CD4-positive, CD25-positive, alpha-beta regulatory T cell (primary cell): ENCODE data around the gene AMER3. TPM values are rescaled to one million over a fixed set of nuclear protein-coding genes. Genes with fewer than 3 reads are reported as not detected.
A peak's percentile ranks its signal among the peaks of the same experiment; 100 is the strongest.

Experiments
- ATAC-seq, 2 donors: fragments of 150-1000 bp; cut with Tn5 transposase; one replicate each; pipeline ENCODE4 v1.10.0; 2021; ENCODE audit warnings: low read depth in 2 of 2, moderate number of reproducible peaks in 2 of 2, moderate library complexity in 1 of 2
- DNase-seq, 3 donors: peaks; one replicate each; pipeline versions ENCODE4 v3.0.0 to v3.0.0-alpha.2; 2012 to 2022; ENCODE audit warnings: mixed read lengths in 1 of 3
- H3K27ac ChIP-seq: one replicate; pipeline ENCODE4 v1.7.0; 2013; ENCODE audit warnings: mild to moderate bottlenecking, low read length; ENCODE audit not compliant: insufficient read depth, poor library complexity, severe bottlenecking
- H3K27me3 ChIP-seq: one replicate; pipeline ENCODE4 v1.7.0; 2013; ENCODE audit warnings: low read length; ENCODE audit not compliant: control insufficient read depth, insufficient read depth
- H3K36me3 ChIP-seq: one replicate; pipeline ENCODE4 v1.7.0; 2013; ENCODE audit warnings: mild to moderate bottlenecking, low read length, moderate library complexity; ENCODE audit not compliant: control insufficient read depth, insufficient read depth
- H3K4me1 ChIP-seq: 2 replicates; pipeline ENCODE4 v1.7.0; 2013; ENCODE audit warnings: mild to moderate bottlenecking, low read length; ENCODE audit not compliant: insufficient read depth, control insufficient read depth, poor library complexity, severe bottlenecking
- H3K4me3 ChIP-seq: one replicate; pipeline ENCODE4 v1.7.0; 2013; ENCODE audit warnings: low read depth, mild to moderate bottlenecking, low read length, moderate library complexity
- H3K9me3 ChIP-seq, 2 experiments: 1 replicate in 1 of 2; 2 replicates in 1 of 2; pipeline ENCODE4 v1.7.0; 2013; ENCODE audit warnings: low read length in 2 of 2, mild to moderate bottlenecking in 1 of 2, moderate library complexity in 1 of 2; ENCODE audit not compliant: control insufficient read depth in 2 of 2
- H3K27ac Mint-ChIP-seq, 3 donors: one replicate each; pipeline ENCODE4 v1.8.0; 2020 to 2022; ENCODE audit warnings: mild to moderate bottlenecking in 3 of 3, mixed read lengths in 3 of 3, moderate library complexity in 2 of 3
- H3K27me3 Mint-ChIP-seq: one replicate; pipeline ENCODE4 v1.8.0; 2022; ENCODE audit warnings: mild to moderate bottlenecking, mixed read lengths
- H3K36me3 Mint-ChIP-seq: one replicate; pipeline ENCODE4 v1.8.0; 2020; ENCODE audit warnings: mixed read lengths
- H3K4me1 Mint-ChIP-seq, 4 donors: one replicate each; pipeline ENCODE4 v1.8.0; 2020 to 2022; ENCODE audit warnings: mixed read lengths in 4 of 4, mild to moderate bottlenecking in 1 of 4
- H3K4me3 Mint-ChIP-seq, 4 donors: one replicate each; pipeline ENCODE4 v1.8.0; 2020 to 2022; ENCODE audit warnings: mild to moderate bottlenecking in 4 of 4, mixed read lengths in 4 of 4, moderate library complexity in 3 of 4
- H3K9me3 Mint-ChIP-seq, 7 donors: one replicate each; pipeline ENCODE4 v1.8.0; 2020 to 2022; ENCODE audit warnings: mixed read lengths in 7 of 7, mild to moderate bottlenecking in 3 of 7, moderate library complexity in 2 of 7
- polyA plus RNA-seq, 4 donors: library from polyadenylated mRNA; unstranded; fragments of 300-500 nt; fragmentation: Illumina TruSeq; gene quantifications; one replicate each; pipeline ENCODE4 v1.2.3, GENCODE V29; 2021
- total RNA-seq: library from RNA; stranded (reverse); gene quantifications from one replicate; pipeline ENCODE4 v1.2.3, GENCODE V29; 2022

Gene AMER3
- total and polyA plus RNA-seq, 5 donors from 2014 or later = not detected

GRCh38 chr2:130799295-130799694 is 44.0 kb downstream of the AMER3 start:
- peaks cover 10% of the 10 kb centered on the region for H3K4me1 ChIP-seq
- peak overlapping the region; percentile 57 to 77 (median 70) for H3K4me3 Mint-ChIP-seq
- H3K9me3 ChIP-seq = no peaks in the 10 kb centered on the region
- H3K27me3 Mint-ChIP-seq = no peaks in the 10 kb centered on the region
- H3K4me1 Mint-ChIP-seq = peaks cover 0 to 6% (median 0%) of the 10 kb centered on the region in 4 donors
- no peaks in the 10 kb centered on the region for H3K9me3 Mint-ChIP-seq
- DNase-seq (no peak), ATAC-seq (no peak)
- H3K4me3 ChIP-seq = no peak overlapping the region
- no peaks in the 10 kb centered on the region for H3K36me3 Mint-ChIP-seq
- peak overlapping the region in 1 of 3 donors; percentile 15 for H3K27ac Mint-ChIP-seq
- H3K27ac ChIP-seq = no peak overlapping the region
- no peaks in the 10 kb centered on the region for H3K36me3 ChIP-seq
- no peaks in the 10 kb centered on the region for H3K27me3 ChIP-seq

GRCh38 chr2:130805613-130806012 is 50.3 kb downstream of the AMER3 start:
- H3K27ac Mint-ChIP-seq = peak overlapping the region in 2 of 3 donors; percentile 28 to 39
- no peak for ATAC-seq
- H3K9me3 Mint-ChIP-seq = no peaks in the 10 kb centered on the region
- Histone ChIP-seq H3K9me3 (no peaks in the 10 kb centered on the region), H3K36me3 (no peaks in the 10 kb centered on the region), H3K4me3 (no peak overlapping the region), H3K27ac (no peak overlapping the region), H3K27me3 (no peaks in the 10 kb centered on the region), H3K4me1 (peaks cover 7% of the 10 kb centered on the region)
- H3K4me3 Mint-ChIP-seq = no peak overlapping the region
- peaks cover 8 to 14% (median 11%) of the 10 kb centered on the region in 4 donors for H3K4me1 Mint-ChIP-seq
- no peak for DNase-seq
- H3K36me3 Mint-ChIP-seq = peaks cover 4% of the 10 kb centered on the region
- H3K27me3 Mint-ChIP-seq = no peaks in the 10 kb centered on the region

- no peaks in the 10 kb centered on the region for H3K9me3 Mint-ChIP-seq
- Histone ChIP-seq H3K36me3 (no peaks in the 10 kb centered on the region), H3K4me3 (no peak overlapping the region), H3K9me3 (no peaks in the 10 kb centered on the region), H3K27ac (no peak overlapping the region), H3K27me3 (no peaks in the 10 kb centered on the region), H3K4me1 (peaks cover 7% of the 10 kb centered on the region)
- peak in 2 of 3 donors; percentile 18 to 24 for DNase-seq
- peak overlapping the region in 1 of 4 donors; percentile 46 for H3K4me3 Mint-ChIP-seq
- ATAC-seq = peak in 1 of 2 donors; percentile 48
- H3K4me1 Mint-ChIP-seq = peaks cover 8 to 21% (median 14%) of the 10 kb centered on the region in 4 donors
- H3K27ac Mint-ChIP-seq = peak overlapping the region; percentile 39 to 94 (median 52)
- peaks cover 4% of the 10 kb centered on the region for H3K36me3 Mint-ChIP-seq
- H3K27me3 Mint-ChIP-seq = peaks cover 5% of the 10 kb centered on the region
Measured at GRCh38 chr2:130806370-130806769, 51.0 kb downstream of the AMER3 start.

GRCh38 chr2:130807659-130808385 is 52.5 kb downstream of the AMER3 start:
- H3K36me3 ChIP-seq = no peaks in the 10 kb centered on the region
- no peak for DNase-seq
- H3K4me3 ChIP-seq = no peak overlapping the region
- H3K27ac Mint-ChIP-seq = peak overlapping the region in 1 of 3 donors; percentile 9
- no peak overlapping the region for H3K4me3 Mint-ChIP-seq
- H3K27me3 Mint-ChIP-seq = peaks cover 5% of the 10 kb centered on the region
- peaks cover 0 to 3% (median 0%) of the 10 kb centered on the region in 7 donors for H3K9me3 Mint-ChIP-seq
- no peak for ATAC-seq
- H3K27me3 ChIP-seq = no peaks in the 10 kb centered on the region
- H3K4me1 Mint-ChIP-seq = peaks cover 8 to 26% (median 17%) of the 10 kb centered on the region in 4 donors
- H3K9me3 ChIP-seq = no peaks in the 10 kb centered on the region
- no peak overlapping the region for H3K27ac ChIP-seq
- H3K36me3 Mint-ChIP-seq = peaks cover 4% of the 10 kb centered on the region
- H3K4me1 ChIP-seq = peaks cover 10% of the 10 kb centered on the region

- no peak overlapping the region for H3K4me3 ChIP-seq
- Mint-ChIP-seq H3K9me3 (peaks cover 0 to 3% (median 0%) of the 10 kb centered on the region in 7 donors), H3K27ac (no peak overlapping the region), H3K4me1 (peaks cover 8 to 26% (median 17%) of the 10 kb centered on the region in 4 donors), H3K36me3 (peaks cover 4% of the 10 kb centered on the region), H3K4me3 (no peak overlapping the region), H3K27me3 (peaks cover 5% of the 10 kb centered on the region)
- no peaks in the 10 kb centered on the region for H3K36me3 ChIP-seq
- no peak for ATAC-seq
- H3K9me3 ChIP-seq = no peaks in the 10 kb centered on the region
- H3K27ac ChIP-seq = no peak overlapping the region
- H3K4me1 ChIP-seq = peaks cover 10% of the 10 kb centered on the region
- DNase-seq = no peak
- no peaks in the 10 kb centered on the region for H3K27me3 ChIP-seq
Measured at GRCh38 chr2:130808482-130809268, 53.3 kb downstream of the AMER3 start.

- H3K4me3 Mint-ChIP-seq = no peak overlapping the region
- no peaks in the 10 kb centered on the region for H3K36me3 ChIP-seq
- no peaks in the 10 kb centered on the region for H3K27me3 ChIP-seq
- peaks cover 10% of the 10 kb centered on the region for H3K4me1 ChIP-seq
- H3K9me3 Mint-ChIP-seq = peaks cover 0 to 3% (median 0%) of the 10 kb centered on the region in 7 donors
- peaks cover 4% of the 10 kb centered on the region for H3K36me3 Mint-ChIP-seq
- H3K4me1 Mint-ChIP-seq = peaks cover 8 to 25% (median 16%) of the 10 kb centered on the region in 4 donors
- ATAC-seq (no peak), DNase-seq (no peak)
- no peak overlapping the region for H3K27ac ChIP-seq
- H3K4me3 ChIP-seq = no peak overlapping the region
- peak overlapping the region in 1 of 3 donors; percentile 76 for H3K27ac Mint-ChIP-seq
- peaks cover 5% of the 10 kb centered on the region for H3K27me3 Mint-ChIP-seq
- no peaks in the 10 kb centered on the region for H3K9me3 ChIP-seq
Measured at GRCh38 chr2:130810490-130810889, 55.1 kb downstream of the AMER3 start.

- peaks cover 3% of the 10 kb centered on the region for H3K4me1 ChIP-seq
- Mint-ChIP-seq H3K4me1 (peaks cover 0 to 17% (median 9%) of the 10 kb centered on the region in 4 donors), H3K4me3 (no peak overlapping the region), H3K36me3 (peaks cover under 1% of the 10 kb centered on the region), H3K27ac (no peak overlapping the region), H3K27me3 (peaks cover 5% of the 10 kb centered on the region), H3K9me3 (peaks cover 0 to 3% (median 0%) of the 10 kb centered on the region in 7 donors)
- H3K36me3 ChIP-seq = no peaks in the 10 kb centered on the region
- ATAC-seq = no peak
- H3K27ac ChIP-seq = no peak overlapping the region
- DNase-seq = no peak
- H3K9me3 ChIP-seq = no peaks in the 10 kb centered on the region
- no peak overlapping the region for H3K4me3 ChIP-seq
- no peaks in the 10 kb centered on the region for H3K27me3 ChIP-seq
Measured at GRCh38 chr2:130813722-130814121, 58.4 kb downstream of the AMER3 start.
